Natural killer cell treated with Interleukin-12 subunit alpha and Interleukin-12 subunit beta and Interleukin-15 and Interleukin-18, amount 100 ng/mL, for 72 hours (primary cell): ENCODE measurements around the gene ZNF543. TPM values are rescaled to one million over a fixed set of nuclear protein-coding genes. Genes with fewer than 3 reads are reported as not detected.
"Not testable (repeated sequence)": the region's sequence is repeated elsewhere in the genome, so short reads cannot be mapped to it uniquely, and the experiment has no call there.

Source experiments
- ATAC-seq, 2 donors: fragments of 150-1000 bp; cut with Tn5 transposase in 1 of 2; sonication (Bioruptor Pico), chemical (Tn5 transposase) in 1 of 2; 2 replicates each; pipeline ENCODE4 v1.10.0; 2021
- DNase-seq: peaks from one replicate; pipeline ENCODE4 v3.0.0; 2022; ENCODE audit warnings: low spot score
- H3K27ac Mint-ChIP-seq, 2 donors: 1 replicate in 1 of 2; 2 replicates in 1 of 2; pipeline ENCODE4 v1.8.0; 2022; ENCODE audit warnings: mixed read lengths in 2 of 2, mild to moderate bottlenecking in 1 of 2, moderate library complexity in 1 of 2
- H3K27me3 Mint-ChIP-seq, 2 donors: 1 replicate in 1 of 2; 2 replicates in 1 of 2; pipeline ENCODE4 v1.8.0; 2022; ENCODE audit warnings: mixed read lengths in 2 of 2
- H3K36me3 Mint-ChIP-seq: one replicate; pipeline ENCODE4 v1.8.0; 2022; ENCODE audit warnings: mixed read lengths
- H3K4me1 Mint-ChIP-seq, 2 donors: 1 replicate in 1 of 2; 2 replicates in 1 of 2; pipeline ENCODE4 v1.8.0; 2022; ENCODE audit warnings: low read depth in 2 of 2, mixed read lengths in 2 of 2, mild to moderate bottlenecking in 1 of 2
- H3K4me3 Mint-ChIP-seq: one replicate; pipeline ENCODE4 v1.8.0; 2022; ENCODE audit warnings: mixed read lengths
- H3K9me3 Mint-ChIP-seq: 2 replicates; pipeline ENCODE4 v1.8.0; 2022; ENCODE audit warnings: mixed read lengths
- total RNA-seq, 2 donors: library from RNA; stranded (reverse); gene quantifications; one replicate each; pipeline ENCODE4 v1.2.3, GENCODE V29; 2022

Gene ZNF543
- 1 to 10 TPM; 5.9 to 7.2 TPM for total RNA-seq

DNA sequence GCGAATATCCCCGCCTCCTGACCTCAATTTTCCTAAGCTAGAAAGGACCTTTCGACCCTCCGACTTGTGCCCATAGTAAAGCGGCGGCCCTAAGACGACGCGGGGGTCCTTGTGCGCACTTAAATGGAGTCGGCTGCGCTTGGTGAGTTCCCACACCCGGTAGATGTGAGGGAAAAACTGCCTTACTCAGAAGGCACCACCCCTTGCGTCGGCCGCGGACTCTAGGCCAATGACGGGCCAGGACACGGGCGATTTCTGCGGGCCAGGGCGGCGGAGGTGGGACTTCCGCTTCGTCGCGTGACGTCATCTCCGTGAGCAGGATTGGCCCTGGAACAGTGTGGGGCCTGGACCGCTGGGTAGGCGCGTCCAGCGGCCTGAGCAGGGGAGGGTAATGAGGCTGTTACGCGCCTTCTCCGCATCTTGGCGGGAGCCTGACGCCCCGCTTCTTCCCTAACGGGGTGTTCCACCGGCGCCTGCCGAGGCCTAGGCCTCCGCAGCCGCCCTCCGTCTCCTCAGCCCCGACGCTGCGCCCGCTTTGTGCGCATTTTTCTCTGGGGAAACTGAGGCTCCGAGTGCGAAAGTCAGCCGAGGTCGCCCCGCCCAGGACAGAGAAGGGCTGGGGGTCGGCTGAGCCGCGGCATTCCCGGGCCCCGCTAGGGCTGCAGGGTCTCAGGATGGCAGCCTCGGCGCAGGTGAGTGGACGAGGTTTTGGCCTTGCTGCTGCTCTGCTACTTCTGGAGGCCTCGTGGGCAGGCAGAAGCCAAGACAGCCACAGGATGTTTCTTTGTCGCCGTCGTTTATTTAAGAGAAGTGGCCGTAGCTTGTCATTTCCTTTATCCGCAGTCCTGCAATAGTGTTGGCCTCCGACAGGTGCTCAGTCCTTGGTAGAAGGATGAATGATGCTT is at the start of gene ZNF543:
Gene ZNF543, plus strand, starts transcription at position 293 of the 905 bp plus-strand sequence. Its CDS starts 382 bp downstream, at position 675.
- Mint-ChIP-seq H3K27me3 (peaks cover 20 to 25% of the 10 kb centered on the region in 2 donors), H3K4me1 (peaks cover 27 to 31% of the 10 kb centered on the region in 2 donors), H3K4me3 (peak within 1 kb of the TSS; percentile 99), H3K36me3 (peaks cover 30% of the 10 kb centered on the region), H3K27ac (peak within 1 kb of the TSS; percentile 92 to 96), H3K9me3 (peaks cover 12% of the 10 kb centered on the region)
- DNase-seq (peak; percentile 94), ATAC-seq (peak; percentile 100)

DNA sequence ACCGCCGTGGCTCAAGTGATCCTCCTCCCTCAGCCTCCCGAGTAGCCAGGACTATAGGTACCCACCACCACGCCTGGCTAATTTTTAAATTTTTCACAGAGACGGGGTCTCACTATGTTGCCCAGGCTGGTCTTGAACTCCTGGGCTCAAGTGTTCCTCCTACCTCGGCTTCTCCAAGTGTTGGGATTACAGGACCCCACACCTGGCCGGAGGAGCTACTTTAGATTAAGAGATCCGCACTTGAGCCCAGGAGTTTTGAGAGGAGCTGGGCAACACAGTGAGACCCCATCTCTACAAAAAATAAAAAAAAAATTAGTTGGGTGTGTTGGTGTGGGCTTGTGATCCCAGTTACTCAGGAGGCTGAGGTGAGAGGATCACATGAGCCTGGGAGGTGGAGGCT is 49.0 kb upstream of the ZNF543 start:
- H3K4me1 Mint-ChIP-seq, result peaks cover 12 to 31% of the 10 kb centered on the region in 2 donors
- ATAC-seq (no peak), DNase-seq (no peak)
- peaks cover 11% of the 10 kb centered on the region for H3K36me3 Mint-ChIP-seq
- no peaks in the 10 kb centered on the region for H3K27me3 Mint-ChIP-seq
- peaks cover under 1% of the 10 kb centered on the region for H3K9me3 Mint-ChIP-seq
- no peak overlapping the region for H3K4me3 Mint-ChIP-seq
- no peak overlapping the region for H3K27ac Mint-ChIP-seq

DNA sequence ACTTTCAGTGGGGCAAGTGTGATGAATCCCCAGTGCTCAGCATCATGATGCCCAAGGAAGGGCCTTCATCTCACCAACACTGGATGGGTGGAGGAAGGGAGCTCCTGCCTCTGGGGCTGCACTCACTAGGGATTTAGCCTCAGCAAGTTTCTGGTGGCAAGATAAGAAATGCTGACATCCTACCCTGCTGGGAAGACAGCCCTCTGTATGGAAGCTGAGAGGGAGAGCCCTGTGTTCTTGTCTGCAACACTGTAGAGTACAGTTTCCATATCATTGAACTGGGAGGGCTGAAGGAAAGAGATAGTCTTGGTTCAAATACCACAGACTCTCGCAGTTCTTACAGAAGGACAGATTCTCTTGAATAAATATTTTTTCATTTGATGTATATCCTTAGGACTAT is 47.3 kb upstream of the ZNF543 start:
- Mint-ChIP-seq H3K4me3 (no peak overlapping the region), H3K36me3 (peaks cover 4% of the 10 kb centered on the region), H3K9me3 (no peaks in the 10 kb centered on the region), H3K4me1 (peaks cover 8 to 29% of the 10 kb centered on the region in 2 donors), H3K27ac (peak overlapping the region in 1 of 2 donors; percentile 70), H3K27me3 (no peaks in the 10 kb centered on the region)
- DNase-seq (no peak), ATAC-seq (no peak)

DNA sequence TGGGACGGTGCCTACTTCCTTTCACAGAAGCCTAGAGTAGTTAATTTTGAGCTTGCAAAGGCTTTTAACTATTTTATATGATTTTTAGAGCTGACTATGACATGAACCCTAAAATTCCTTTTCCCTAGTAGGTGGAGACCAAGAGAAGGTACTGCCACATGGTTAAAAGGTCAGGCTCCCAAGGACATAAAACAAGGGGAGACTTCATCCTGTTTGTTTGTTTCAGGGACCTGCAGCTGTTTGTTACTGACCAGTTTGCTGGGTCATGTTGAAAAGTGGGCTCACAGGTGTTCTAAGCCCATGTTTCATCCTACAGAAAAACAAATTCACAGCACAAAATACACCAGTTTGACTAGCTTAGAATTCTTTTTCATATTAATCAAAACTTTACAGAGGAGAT is 43.8 kb upstream of the ZNF543 start:
- H3K36me3 Mint-ChIP-seq, result peaks cover 11% of the 10 kb centered on the region
- no peaks in the 10 kb centered on the region for H3K9me3 Mint-ChIP-seq
- no peak for DNase-seq
- H3K27me3 Mint-ChIP-seq, result no peaks in the 10 kb centered on the region
- no peak for ATAC-seq
- peaks cover 5 to 23% of the 10 kb centered on the region in 2 donors for H3K4me1 Mint-ChIP-seq
- peak overlapping the region in 1 of 2 donors; percentile 35 for H3K27ac Mint-ChIP-seq
- H3K4me3 Mint-ChIP-seq, result no peak overlapping the region

DNA sequence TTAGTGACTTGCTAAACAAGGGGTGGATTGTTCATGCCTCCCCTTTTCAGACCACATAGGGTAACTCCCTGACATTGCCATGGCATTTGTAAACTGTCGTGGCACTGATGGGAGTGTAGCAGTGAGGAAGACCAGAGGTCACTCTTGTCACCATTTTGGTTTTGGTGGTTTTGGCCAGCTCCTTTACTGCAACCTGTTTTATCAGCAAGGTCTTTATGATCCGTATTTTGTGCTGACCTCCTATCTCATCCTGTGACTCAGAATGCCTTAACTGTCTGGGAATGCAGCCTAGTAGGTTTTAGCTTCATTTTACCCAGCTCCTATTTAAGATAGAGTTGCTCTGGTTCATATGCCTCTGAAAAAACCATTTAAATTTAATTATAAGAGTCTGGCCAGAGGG is 41.8 kb upstream of the ZNF543 start:
- not testable (repeated sequence) for DNase-seq, H3K9me3 Mint-ChIP-seq, H3K27ac Mint-ChIP-seq, H3K4me3 Mint-ChIP-seq, ATAC-seq, H3K27me3 Mint-ChIP-seq
- Mint-ChIP-seq H3K36me3 (peaks cover 15% of the 10 kb centered on the region), H3K4me1 (peaks cover 20 to 23% of the 10 kb centered on the region in 2 donors)

DNA sequence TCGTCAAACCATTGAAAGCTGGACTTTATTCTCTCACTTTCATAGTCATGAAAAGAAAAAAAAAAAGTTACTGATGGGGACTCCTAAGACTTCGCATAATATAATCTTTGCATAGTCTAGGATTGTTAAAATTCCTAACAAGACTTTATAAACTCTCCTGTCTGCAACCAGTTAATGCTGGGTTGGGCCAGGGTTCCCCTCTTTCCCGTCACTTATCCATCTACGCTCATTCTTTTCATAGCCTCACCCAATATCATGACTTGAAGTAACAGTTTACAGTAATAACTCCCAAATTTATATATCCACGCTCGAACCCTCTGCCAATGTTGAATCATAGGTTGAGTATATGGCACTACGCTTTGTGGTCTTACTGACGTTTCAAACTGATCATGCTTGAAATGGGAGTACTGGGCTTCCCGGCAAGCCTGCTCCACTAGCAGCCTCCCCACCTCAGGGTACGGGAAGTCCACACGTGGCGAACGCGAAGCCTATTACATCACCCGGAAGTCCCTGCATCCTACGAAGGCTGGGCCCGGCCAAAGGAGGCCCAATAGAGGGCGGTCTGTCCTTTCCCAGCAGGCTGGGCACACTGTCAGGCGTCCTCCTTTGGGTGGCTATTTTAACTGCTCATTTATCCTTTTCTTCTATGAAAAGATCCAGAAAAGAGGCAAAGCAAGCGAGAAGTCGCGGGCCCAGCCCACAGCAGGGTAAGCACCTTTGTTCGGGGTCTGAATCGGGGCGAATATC is 40.7 kb upstream of the ZNF543 start:
- peak; percentile 92 for DNase-seq
- Mint-ChIP-seq H3K27ac (no peak overlapping the region), H3K27me3 (no peaks in the 10 kb centered on the region), H3K4me1 (peaks cover 19 to 22% of the 10 kb centered on the region in 2 donors), H3K36me3 (peaks cover 13% of the 10 kb centered on the region), H3K9me3 (no peaks in the 10 kb centered on the region), H3K4me3 (no peak overlapping the region)
- ATAC-seq, result peak; percentile 88 to 91

DNA sequence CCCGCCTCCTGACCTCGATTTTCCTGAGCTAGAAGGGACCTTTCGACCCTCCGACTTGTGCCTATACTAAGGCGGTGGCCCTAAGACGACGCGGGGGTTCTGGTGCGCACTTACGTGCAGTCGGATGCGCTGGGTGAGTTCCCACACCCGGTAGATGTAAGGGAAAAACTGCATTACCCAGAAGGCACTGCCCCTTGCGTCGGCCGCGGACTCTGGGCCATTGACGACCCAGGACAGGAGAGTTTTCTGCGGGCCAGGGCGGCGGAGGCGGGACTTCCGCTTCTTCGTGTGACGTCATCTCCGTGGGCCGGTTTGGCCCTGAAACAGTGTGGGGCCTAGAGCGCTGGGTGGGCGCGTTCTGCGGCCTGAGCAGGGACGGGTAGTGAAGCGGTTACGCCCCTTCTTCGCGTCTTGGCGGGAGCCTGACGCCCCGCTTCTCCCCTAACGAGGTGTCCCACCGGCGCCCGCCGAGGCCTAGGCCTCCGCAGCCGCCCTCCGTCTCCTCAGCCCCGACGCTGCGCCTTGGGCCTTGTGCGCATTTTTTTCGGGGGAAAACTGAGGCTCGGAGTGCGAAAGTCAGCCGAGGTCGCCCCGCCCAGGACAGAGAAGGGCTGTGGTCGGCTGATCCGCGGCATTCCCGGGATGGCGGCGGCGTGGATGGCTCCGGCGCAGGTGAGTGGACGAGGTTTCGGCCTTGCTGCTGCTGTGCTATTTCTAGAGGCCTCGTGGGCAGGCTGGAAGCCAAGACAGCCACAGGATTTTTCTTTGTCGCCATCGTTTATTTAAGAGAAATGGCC is 39.9 kb upstream of the ZNF543 start, which contains the start of gene ZNF460:
Gene ZNF460, plus strand, starts transcription at position 321 of the 797 bp plus-strand sequence. Its CDS starts 322 bp downstream, at position 643.
- H3K4me1 Mint-ChIP-seq, result peaks cover 23 to 27% of the 10 kb centered on the region in 2 donors
- H3K9me3 Mint-ChIP-seq, result no peaks in the 10 kb centered on the region
- DNase-seq, result peak; percentile 98
- no peak within 1 kb of the TSS for H3K27ac Mint-ChIP-seq
- no peaks in the 10 kb centered on the region for H3K27me3 Mint-ChIP-seq
- peak; percentile 94 to 97 for ATAC-seq
- H3K4me3 Mint-ChIP-seq, result no peak within 1 kb of the TSS
- peaks cover 19% of the 10 kb centered on the region for H3K36me3 Mint-ChIP-seq

DNA sequence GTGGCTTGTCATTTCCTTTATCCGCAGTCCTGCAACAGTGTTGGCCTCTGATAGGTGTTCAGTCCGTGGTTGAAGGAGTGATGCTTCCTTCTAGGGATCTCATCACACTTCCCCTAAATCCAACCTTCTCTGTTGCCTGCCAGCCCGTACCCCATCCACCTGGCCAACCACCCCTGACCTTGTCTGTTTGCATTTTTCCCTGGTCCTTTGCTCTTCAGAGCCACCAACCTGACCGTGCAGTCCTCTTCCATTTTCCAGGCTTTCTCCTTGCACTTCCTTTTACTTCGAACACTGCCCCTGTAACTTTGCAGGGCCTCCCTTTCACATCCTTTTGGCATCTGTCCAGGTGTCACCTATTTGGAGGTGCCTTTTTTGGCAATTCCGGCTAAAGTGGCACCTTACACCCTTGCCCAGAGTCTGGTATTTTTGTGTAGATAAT is 39.3 kb upstream of the ZNF543 start:
- no peak overlapping the region for H3K4me3 Mint-ChIP-seq
- H3K27me3 Mint-ChIP-seq, result no peaks in the 10 kb centered on the region
- DNase-seq (no peak), ATAC-seq (no peak)
- peaks cover 24% of the 10 kb centered on the region for H3K36me3 Mint-ChIP-seq
- no peak overlapping the region for H3K27ac Mint-ChIP-seq
- H3K4me1 Mint-ChIP-seq, result peaks cover 27 to 30% of the 10 kb centered on the region in 2 donors
- no peaks in the 10 kb centered on the region for H3K9me3 Mint-ChIP-seq

DNA sequence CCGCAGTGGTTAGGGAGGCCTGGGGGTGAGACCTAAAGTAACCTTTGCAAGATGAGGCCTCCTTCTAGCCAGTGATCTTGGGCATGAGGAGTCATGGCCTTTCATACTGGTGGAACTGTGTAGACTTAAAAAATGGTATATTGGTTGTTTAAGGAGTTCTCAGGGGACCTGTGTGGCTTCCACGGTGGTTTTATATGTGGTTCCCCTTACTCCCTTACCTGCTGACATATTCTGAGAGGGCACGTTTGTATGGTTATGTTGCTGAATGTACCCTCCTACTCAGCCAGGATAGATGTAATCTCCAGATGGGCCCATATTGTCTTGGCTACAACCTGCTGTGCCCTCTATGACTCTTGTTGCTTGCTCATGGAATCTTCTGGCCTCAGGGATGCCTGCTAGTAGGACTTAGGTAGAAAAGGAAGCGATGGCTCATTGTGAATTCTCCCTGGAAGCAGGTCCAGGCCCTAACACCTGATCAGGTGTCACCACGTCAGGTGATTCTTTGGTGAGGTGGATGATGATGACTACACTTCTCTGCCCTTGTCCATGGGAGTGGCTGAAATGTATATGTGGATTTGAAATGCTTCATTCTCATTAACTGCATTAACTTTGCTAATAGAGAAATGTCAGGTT is 38.1 kb upstream of the ZNF543 start:
- no peak for ATAC-seq
- no peak overlapping the region for H3K27ac Mint-ChIP-seq
- DNase-seq, result no peak
- peaks cover 27% of the 10 kb centered on the region for H3K36me3 Mint-ChIP-seq
- H3K9me3 Mint-ChIP-seq, result no peaks in the 10 kb centered on the region
- no peak overlapping the region for H3K4me3 Mint-ChIP-seq
- H3K27me3 Mint-ChIP-seq, result no peaks in the 10 kb centered on the region
- peaks cover 27 to 36% of the 10 kb centered on the region in 2 donors for H3K4me1 Mint-ChIP-seq

DNA sequence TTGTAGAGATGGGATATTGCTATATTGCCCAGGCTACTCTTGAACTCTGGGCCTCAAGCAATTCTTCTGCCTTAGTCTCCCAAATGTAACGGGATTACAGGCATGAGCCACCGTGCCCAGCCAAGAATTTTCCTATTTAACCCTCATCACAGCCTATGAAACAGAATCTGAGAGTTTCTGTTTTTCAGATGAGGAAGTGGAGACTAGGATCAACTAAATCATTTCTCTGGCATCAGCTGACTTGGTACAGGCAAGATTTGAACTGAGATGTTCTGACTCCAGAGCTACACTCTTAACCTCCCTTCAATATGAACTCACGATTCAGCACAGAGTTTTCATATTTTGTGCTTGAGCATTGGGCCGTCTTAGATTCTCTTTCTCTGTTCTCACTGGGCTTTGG is 31.9 kb upstream of the ZNF543 start:
- peaks cover 12 to 30% of the 10 kb centered on the region in 2 donors for H3K4me1 Mint-ChIP-seq
- H3K27me3 Mint-ChIP-seq, result no peaks in the 10 kb centered on the region
- ATAC-seq (no peak), DNase-seq (no peak)
- peaks cover 62% of the 10 kb centered on the region for H3K36me3 Mint-ChIP-seq
- H3K9me3 Mint-ChIP-seq, result peaks cover 3% of the 10 kb centered on the region
- H3K27ac Mint-ChIP-seq, result no peak overlapping the region
- H3K4me3 Mint-ChIP-seq, result no peak overlapping the region

DNA sequence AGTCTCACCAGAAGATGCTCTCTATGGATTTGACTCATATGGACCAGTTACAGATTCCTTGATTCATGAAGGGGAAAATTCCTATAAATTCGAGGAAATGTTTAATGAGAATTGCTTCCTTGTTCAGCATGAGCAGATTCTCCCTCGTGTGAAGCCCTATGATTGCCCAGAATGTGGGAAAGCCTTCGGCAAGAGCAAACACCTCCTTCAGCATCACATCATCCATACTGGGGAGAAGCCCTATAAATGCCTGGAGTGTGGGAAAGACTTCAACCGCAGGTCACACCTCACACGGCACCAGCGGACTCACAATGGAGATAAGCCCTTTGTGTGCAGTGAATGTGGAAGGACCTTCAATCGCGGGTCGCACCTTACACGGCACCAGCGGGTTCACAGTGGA is 29.3 kb upstream of the ZNF543 start:
- Mint-ChIP-seq H3K36me3 (peaks cover 77% of the 10 kb centered on the region), H3K9me3 (peaks cover 10% of the 10 kb centered on the region), H3K4me1 (peaks cover 15 to 29% of the 10 kb centered on the region in 2 donors), H3K27me3 (no peaks in the 10 kb centered on the region), H3K27ac (no peak overlapping the region), H3K4me3 (no peak overlapping the region)
- DNase-seq (no peak), ATAC-seq (no peak)

DNA sequence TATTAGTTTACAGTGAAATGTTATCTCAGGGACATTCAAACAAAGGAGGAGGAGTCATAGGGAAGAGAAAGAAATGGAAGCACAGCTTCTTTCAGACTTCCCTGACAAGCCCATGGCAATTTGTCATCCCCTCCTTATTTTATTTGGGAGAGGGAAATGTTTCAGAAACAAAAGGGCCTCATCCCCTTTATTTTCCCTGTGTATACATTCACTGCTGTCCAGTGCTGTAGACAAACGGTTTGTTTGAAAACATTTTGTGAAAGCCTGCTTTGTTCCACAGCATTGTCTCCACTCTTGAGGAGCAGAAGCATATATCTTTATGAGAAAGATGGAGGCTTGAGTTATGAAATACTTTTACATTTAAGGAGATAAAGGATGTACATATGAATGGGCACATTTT is 27.7 kb upstream of the ZNF543 start:
- peaks cover 83% of the 10 kb centered on the region for H3K36me3 Mint-ChIP-seq
- H3K27me3 Mint-ChIP-seq, result no peaks in the 10 kb centered on the region
- no peak overlapping the region for H3K27ac Mint-ChIP-seq
- H3K4me1 Mint-ChIP-seq, result peaks cover 22 to 24% of the 10 kb centered on the region in 2 donors
- H3K9me3 Mint-ChIP-seq, result peaks cover 10% of the 10 kb centered on the region
- no peak for DNase-seq
- no peak overlapping the region for H3K4me3 Mint-ChIP-seq
- ATAC-seq, result no peak

DNA sequence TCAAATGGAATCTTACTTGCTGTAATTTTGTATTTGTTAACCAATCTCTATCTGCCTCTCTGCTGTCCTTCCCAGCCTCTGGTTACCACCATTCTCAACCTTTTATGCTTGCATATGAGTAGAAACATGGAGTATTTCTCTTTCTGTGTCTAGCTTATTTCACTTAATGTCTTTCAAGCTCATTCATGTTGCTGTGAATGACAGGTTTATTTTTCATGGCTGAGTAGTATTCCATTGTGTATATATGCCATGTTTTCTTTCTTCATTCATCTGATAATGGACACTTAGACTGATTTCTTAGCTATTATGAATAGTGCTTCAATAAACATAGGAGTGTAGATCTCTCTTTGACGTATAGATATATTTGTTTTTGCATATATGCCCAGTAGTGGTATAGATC is 26.6 kb upstream of the ZNF543 start:
- DNase-seq (no peak), ATAC-seq (no peak)
- Mint-ChIP-seq H3K4me1 (peaks cover 28 to 30% of the 10 kb centered on the region in 2 donors), H3K27ac (no peak overlapping the region), H3K36me3 (peaks cover 82% of the 10 kb centered on the region), H3K9me3 (peaks cover 10% of the 10 kb centered on the region), H3K27me3 (no peaks in the 10 kb centered on the region), H3K4me3 (no peak overlapping the region)
